ENCODE data around the gene FGFBP2. TPM values are rescaled to one million over a fixed set of nuclear protein-coding genes. Genes with fewer than 3 reads are reported as not detected.

FGFBP2 gene
- total RNA-seq, 4 donors from 2014 or later = 1.6 to 2.6 TPM; not detected in 2

- Histone ChIP-seq H3K4me1 (no peaks in the 10 kb centered on the region), H3K4me3 (no peak within 1 kb of the TSS), H3K27ac (no peak within 1 kb of the TSS), H3K27me3 (no peaks in the 10 kb centered on the region), H3K36me3 (no peaks in the 10 kb centered on the region), H3K9me3 (no peaks in the 10 kb centered on the region)
- no peak for DNase-seq
- TF ChIP-seq, protein P1, sequence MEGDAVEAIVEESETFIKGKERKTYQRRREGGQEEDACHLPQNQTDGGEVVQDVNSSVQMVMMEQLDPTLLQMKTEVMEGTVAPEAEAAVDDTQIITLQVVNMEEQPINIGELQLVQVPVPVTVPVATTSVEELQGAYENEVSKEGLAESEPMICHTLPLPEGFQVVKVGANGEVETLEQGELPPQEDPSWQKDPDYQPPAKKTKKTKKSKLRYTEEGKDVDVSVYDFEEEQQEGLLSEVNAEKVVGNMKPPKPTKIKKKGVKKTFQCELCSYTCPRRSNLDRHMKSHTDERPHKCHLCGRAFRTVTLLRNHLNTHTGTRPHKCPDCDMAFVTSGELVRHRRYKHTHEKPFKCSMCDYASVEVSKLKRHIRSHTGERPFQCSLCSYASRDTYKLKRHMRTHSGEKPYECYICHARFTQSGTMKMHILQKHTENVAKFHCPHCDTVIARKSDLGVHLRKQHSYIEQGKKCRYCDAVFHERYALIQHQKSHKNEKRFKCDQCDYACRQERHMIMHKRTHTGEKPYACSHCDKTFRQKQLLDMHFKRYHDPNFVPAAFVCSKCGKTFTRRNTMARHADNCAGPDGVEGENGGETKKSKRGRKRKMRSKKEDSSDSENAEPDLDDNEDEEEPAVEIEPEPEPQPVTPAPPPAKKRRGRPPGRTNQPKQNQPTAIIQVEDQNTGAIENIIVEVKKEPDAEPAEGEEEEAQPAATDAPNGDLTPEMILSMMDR (IDR thresholded peaks at IDR 0.05) = no peak
- TF ChIP-seq POLR2A (IDR thresholded peaks at IDR 0.05) = no peak
- intact Hi-C loops (cut with DNase I; ENCODE audit: low total_unique reads) = no loop called here
Measured at GRCh38 chr4:15938640-15939039, 24.3 kb downstream of the FGFBP2 start, which contains the start of gene FGFBP1. FGFBP1 (minus strand) TSS chr4:15938740; CDS start chr4:15936632, 2,108 bp downstream.

DNA sequence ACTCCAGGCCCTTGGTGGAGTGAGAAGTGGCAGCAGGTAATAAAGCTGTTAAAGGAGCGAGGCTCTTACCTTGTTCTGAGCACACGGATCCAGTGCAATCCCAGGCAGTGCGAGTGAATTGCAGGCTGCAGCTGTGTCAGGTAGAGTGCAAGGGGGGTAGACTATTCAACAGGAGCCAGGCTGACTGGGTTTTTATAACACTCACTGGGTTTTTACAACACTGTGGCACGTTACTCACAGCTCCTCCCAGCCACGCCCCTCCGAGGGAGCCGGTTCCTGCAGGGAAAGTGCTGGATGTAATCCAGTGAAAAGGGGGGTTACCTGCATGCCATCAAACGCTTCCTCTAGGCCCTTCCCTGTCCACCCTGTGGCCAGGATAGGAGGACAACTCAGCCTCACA is 24.8 kb downstream of the FGFBP2 start:
- H3K4me3 ChIP-seq = no peak overlapping the region
- H3K27ac ChIP-seq = no peak overlapping the region
- no peaks in the 10 kb centered on the region for H3K9me3 ChIP-seq
- H3K27me3 ChIP-seq = no peaks in the 10 kb centered on the region
- no peak for DNase-seq
- H3K36me3 ChIP-seq = no peaks in the 10 kb centered on the region
- intact Hi-C loops (cut with DNase I; ENCODE audit: low total_unique reads) = no loop called here
- no peaks in the 10 kb centered on the region for H3K4me1 ChIP-seq
- TF ChIP-seq, protein P1 (IDR thresholded peaks at IDR 0.05) = no peak
- no peak for TF ChIP-seq POLR2A (IDR thresholded peaks at IDR 0.05)

- TF ChIP-seq POLR2A (IDR thresholded peaks at IDR 0.05) = no peak
- TF ChIP-seq, protein P1 (IDR thresholded peaks at IDR 0.05) = no peak
Measured at GRCh38 chr4:15936495-15936894, 26.5 kb downstream of the FGFBP2 start.

GRCh38 chr4:15935504-15936402 is 27.2 kb downstream of the FGFBP2 start:
- TF ChIP-seq, protein P1 (IDR thresholded peaks at IDR 0.05) = no peak
- no peak for TF ChIP-seq POLR2A (IDR thresholded peaks at IDR 0.05)
- H3K4me1 ChIP-seq = no peaks in the 10 kb centered on the region
- no peak overlapping the region for H3K27ac ChIP-seq
- DNase-seq = no peak
- no peak overlapping the region for H3K4me3 ChIP-seq
- intact Hi-C loops (cut with DNase I; ENCODE audit: low total_unique reads) = no loop called here
- no peaks in the 10 kb centered on the region for H3K36me3 ChIP-seq
- H3K27me3 ChIP-seq = no peaks in the 10 kb centered on the region
- no peaks in the 10 kb centered on the region for H3K9me3 ChIP-seq

More at GRCh38 chr4:15936495-15936894, 26.5 kb downstream of the FGFBP2 start:
- H3K4me3 ChIP-seq = no peak overlapping the region
- H3K27ac ChIP-seq = no peak overlapping the region
- no peaks in the 10 kb centered on the region for H3K9me3 ChIP-seq
- no peak for DNase-seq
- no peaks in the 10 kb centered on the region for H3K27me3 ChIP-seq
- H3K4me1 ChIP-seq = no peaks in the 10 kb centered on the region
- intact Hi-C loops (cut with DNase I; ENCODE audit: low total_unique reads) = no loop called here
- H3K36me3 ChIP-seq = no peaks in the 10 kb centered on the region

DNA sequence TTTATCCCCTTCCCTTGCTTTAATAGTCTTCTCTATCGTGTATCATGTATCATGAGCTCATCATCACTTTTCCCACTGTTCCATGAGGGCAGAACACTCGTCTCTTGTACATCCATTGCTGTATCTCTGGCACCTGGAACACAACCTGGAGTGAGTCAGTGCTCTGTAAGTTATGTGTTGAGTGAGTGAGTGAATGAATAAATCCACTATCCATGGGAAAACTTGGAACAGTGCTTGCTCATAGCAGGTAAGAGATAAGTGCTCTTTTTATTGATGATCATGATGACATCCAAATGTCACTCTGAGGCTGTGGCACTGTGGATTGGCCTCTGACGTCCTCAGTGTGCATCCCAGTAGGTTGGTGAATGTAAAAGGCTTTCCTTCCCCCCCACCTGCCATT is 28.7 kb downstream of the FGFBP2 start:
- Histone ChIP-seq H3K4me1 (no peaks in the 10 kb centered on the region), H3K36me3 (no peaks in the 10 kb centered on the region), H3K4me3 (no peak overlapping the region), H3K27me3 (no peaks in the 10 kb centered on the region), H3K9me3 (no peaks in the 10 kb centered on the region), H3K27ac (no peak overlapping the region)
- intact Hi-C loops (cut with DNase I; ENCODE audit: low total_unique reads) = no loop called here
- TF ChIP-seq, protein P1 (IDR thresholded peaks at IDR 0.05) = no peak
- TF ChIP-seq POLR2A (IDR thresholded peaks at IDR 0.05) = no peak
- DNase-seq = no peak

All from uterus (tissue), 4 donors.